SK-N-SH treated with all-trans-retinoic acid at 6 μM for 48 hours (cell line): ENCODE data around the gene ATP5F1E.

Experiments
- ARNTL ChIP-seq: fragments of 450-650 bp; formaldehyde crosslinking; IDR thresholded peaks from 2 replicates; pipeline ENCODE4 v1.5.0; 2020; ENCODE audit warnings: low read depth, mild to moderate bottlenecking, moderate library complexity, borderline replicate concordance
- CSDC2 ChIP-seq: fragments of 250-450 bp; sonication (Bioruptor Pico); IDR thresholded peaks from 2 replicates; pipeline ENCODE4 v1.5.0; 2020; ENCODE audit warnings: mild to moderate bottlenecking, moderate library complexity
- ESRRG ChIP-seq: fragments of 250-450 bp; sonication (Bioruptor Pico); IDR thresholded peaks from 2 replicates; pipeline ENCODE4 v1.6.1; 2021; ENCODE audit warnings: mild to moderate bottlenecking
- PPARA ChIP-seq: fragments of 250-450 bp; sonication (Bioruptor Pico); IDR thresholded peaks from 2 replicates; pipeline ENCODE4 v1.5.0; 2020; ENCODE audit warnings: mild to moderate bottlenecking, borderline replicate concordance
- RARB ChIP-seq: fragments of 250-450 bp; sonication (Bioruptor Pico); IDR thresholded peaks from 2 replicates; pipeline ENCODE4 v1.8.0; 2021; ENCODE audit warnings: mild to moderate bottlenecking, moderate library complexity
- SNAI2 ChIP-seq: fragments of 250-450 bp; sonication (Bioruptor Pico); IDR thresholded peaks from 2 replicates; pipeline ENCODE4 v1.5.0; 2020; ENCODE audit warnings: mild to moderate bottlenecking, moderate library complexity
- TCF4 ChIP-seq: fragments of 250-450 bp; sonication (Bioruptor Pico); IDR thresholded peaks from 2 replicates; pipeline ENCODE4 v1.8.0; 2021; ENCODE audit warnings: mild to moderate bottlenecking, moderate library complexity, borderline replicate concordance
- ZFP3 ChIP-seq: fragments of 250-450 bp; sonication (Bioruptor Pico); IDR thresholded peaks from 2 replicates; pipeline ENCODE4 v1.5.0; 2020; ENCODE audit warnings: mild to moderate bottlenecking, moderate library complexity
- ZFP30 ChIP-seq: fragments of 450-650 bp; formaldehyde crosslinking; IDR thresholded peaks from 2 replicates; pipeline ENCODE4 v1.5.0; 2022; ENCODE audit warnings: mild to moderate bottlenecking, moderate library complexity
- ZNF70 ChIP-seq: fragments of 450-650 bp; formaldehyde crosslinking; IDR thresholded peaks from 2 replicates; pipeline ENCODE4 v1.5.0; 2020; ENCODE audit warnings: mild to moderate bottlenecking, moderate library complexity
- ZNF8 ChIP-seq: fragments of 450-650 bp; formaldehyde crosslinking; IDR thresholded peaks from 2 replicates; pipeline ENCODE4 v1.5.0; 2020; ENCODE audit warnings: mild to moderate bottlenecking, moderate library complexity
- TF ChIP-seq, protein P1 (sequence below): fragments of 250-450 bp; sonication (Bioruptor Pico); IDR thresholded peaks from 2 replicates; pipeline ENCODE4 v1.8.0; 2021; ENCODE audit warnings: low read depth, mild to moderate bottlenecking, moderate library complexity, borderline replicate concordance
- TF ChIP-seq, protein P2 (sequence below): fragments of 250-450 bp; sonication (Bioruptor Pico); IDR thresholded peaks from 2 replicates; pipeline ENCODE4 v1.8.0; 2020; ENCODE audit warnings: mild to moderate bottlenecking, moderate library complexity, borderline replicate concordance

DNA sequence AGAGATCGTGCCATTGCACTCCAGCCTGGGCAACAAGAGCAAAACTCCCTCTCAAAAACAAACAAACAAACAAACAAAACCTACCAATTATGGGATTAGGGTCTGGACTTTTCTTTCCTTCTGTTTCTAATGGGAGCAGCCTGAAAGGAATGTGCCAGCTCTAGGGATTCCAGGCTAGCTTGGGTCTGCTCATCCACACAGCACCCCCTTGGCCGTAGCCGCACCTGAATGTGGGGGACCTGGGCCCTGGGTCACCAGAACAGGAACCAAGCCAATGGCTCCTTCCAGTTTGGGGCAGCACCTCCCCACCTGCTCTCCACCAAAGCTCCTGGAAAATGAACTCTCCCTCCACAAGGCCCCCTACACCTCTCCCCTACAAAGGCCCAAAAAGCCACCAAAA is 31.8 kb downstream of the ATP5F1E start:
- TF ChIP-seq ARNTL (CRISPR knock-in tag) (no peak), SNAI2 (CRISPR knock-in tag) (no peak), CSDC2 (CRISPR knock-in tag) (no peak), ZNF70 (no peak), ESRRG (CRISPR knock-in tag) (no peak), RARB (CRISPR knock-in tag) (no peak), TCF4 (CRISPR knock-in tag) (no peak), PPARA (no peak), ZNF8 (CRISPR knock-in tag) (no peak), ZFP30 (CRISPR knock-in tag) (no peak), ZFP3 (CRISPR knock-in tag) (no peak)
- TF ChIP-seq, protein P1, sequence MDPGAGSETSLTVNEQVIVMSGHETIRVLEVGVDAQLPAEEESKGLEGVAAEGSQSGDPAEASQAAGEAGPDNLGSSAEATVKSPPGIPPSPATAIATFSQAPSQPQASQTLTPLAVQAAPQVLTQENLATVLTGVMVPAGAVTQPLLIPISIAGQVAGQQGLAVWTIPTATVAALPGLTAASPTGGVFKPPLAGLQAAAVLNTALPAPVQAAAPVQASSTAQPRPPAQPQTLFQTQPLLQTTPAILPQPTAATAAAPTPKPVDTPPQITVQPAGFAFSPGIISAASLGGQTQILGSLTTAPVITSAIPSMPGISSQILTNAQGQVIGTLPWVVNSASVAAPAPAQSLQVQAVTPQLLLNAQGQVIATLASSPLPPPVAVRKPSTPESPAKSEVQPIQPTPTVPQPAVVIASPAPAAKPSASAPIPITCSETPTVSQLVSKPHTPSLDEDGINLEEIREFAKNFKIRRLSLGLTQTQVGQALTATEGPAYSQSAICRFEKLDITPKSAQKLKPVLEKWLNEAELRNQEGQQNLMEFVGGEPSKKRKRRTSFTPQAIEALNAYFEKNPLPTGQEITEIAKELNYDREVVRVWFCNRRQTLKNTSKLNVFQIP (CRISPR knock-in tag): no peak
- TF ChIP-seq, protein P2, sequence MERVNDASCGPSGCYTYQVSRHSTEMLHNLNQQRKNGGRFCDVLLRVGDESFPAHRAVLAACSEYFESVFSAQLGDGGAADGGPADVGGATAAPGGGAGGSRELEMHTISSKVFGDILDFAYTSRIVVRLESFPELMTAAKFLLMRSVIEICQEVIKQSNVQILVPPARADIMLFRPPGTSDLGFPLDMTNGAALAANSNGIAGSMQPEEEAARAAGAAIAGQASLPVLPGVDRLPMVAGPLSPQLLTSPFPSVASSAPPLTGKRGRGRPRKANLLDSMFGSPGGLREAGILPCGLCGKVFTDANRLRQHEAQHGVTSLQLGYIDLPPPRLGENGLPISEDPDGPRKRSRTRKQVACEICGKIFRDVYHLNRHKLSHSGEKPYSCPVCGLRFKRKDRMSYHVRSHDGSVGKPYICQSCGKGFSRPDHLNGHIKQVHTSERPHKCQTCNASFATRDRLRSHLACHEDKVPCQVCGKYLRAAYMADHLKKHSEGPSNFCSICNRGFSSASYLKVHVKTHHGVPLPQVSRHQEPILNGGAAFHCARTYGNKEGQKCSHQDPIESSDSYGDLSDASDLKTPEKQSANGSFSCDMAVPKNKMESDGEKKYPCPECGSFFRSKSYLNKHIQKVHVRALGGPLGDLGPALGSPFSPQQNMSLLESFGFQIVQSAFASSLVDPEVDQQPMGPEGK: no peak
